Purkinje cell (primary cell): ENCODE measurements around the gene CSE1L. TPM values are rescaled to one million over a fixed set of nuclear protein-coding genes. Genes with fewer than 3 reads are reported as not detected.

Experiments
- polyA plus RNA-seq: library from polyadenylated mRNA; unstranded; fragments of >200 nt; fragmentation: Nextera tagmentation; gene quantifications from 2 replicates; pipeline ENCODE4 v1.2.1, GENCODE V29; 2014

CSE1L gene
- polyA plus RNA-seq, result 144 and 158 TPM in 2 replicates

GRCh38 chr20:49046087-49046900 is at the start of gene CSE1L:
Gene CSE1L, plus strand, starts transcription at chr20:49046312. Its CDS starts 12,152 bp downstream, at chr20:49058464.

Other genes starting within 250 kb of the CSE1L start
- 1.9 and 3.0 TPM in 2 replicates for gene PREX1, start 218.3 kb upstream of the CSE1L start, polyA plus RNA-seq
- gene ARFGEF2, start 124.6 kb upstream of the CSE1L start, polyA plus RNA-seq, result 17.8 and 19.8 TPM in 2 replicates
- 61.0 and 67.9 TPM in 2 replicates for gene STAU1, start 142.0 kb downstream of the CSE1L start, polyA plus RNA-seq
- 21.4 and 34.2 TPM in 2 replicates for gene DDX27, start 173.1 kb downstream of the CSE1L start, polyA plus RNA-seq
- gene ZNFX1, start 231.7 kb downstream of the CSE1L start, polyA plus RNA-seq, result 1.1 and 1.4 TPM in 2 replicates